HepG2 (cell line): ENCODE results near the gene NSL1. TPM values are rescaled to one million over a fixed set of nuclear protein-coding genes. Genes with fewer than 3 reads are reported as not detected.

Experiments
- ARID2 ChIP-seq: sonication (generic); formaldehyde crosslinking; IDR thresholded peaks from 2 replicates; pipeline ENCODE4 v1.8.1; 2022; ENCODE audit warnings: mild to moderate bottlenecking, missing genetic modification reagents, borderline replicate concordance
- ARNTL ChIP-seq: sonication (generic); formaldehyde crosslinking; IDR thresholded peaks from 2 replicates; pipeline ENCODE4 v1.4.0; 2020; ENCODE audit warnings: mild to moderate bottlenecking, missing genetic modification reagents
- BRCA1 ChIP-seq: sonication (generic); formaldehyde crosslinking; IDR thresholded peaks from 2 replicates; pipeline ENCODE4 v1.4.0; 2020; ENCODE audit warnings: missing genetic modification reagents
- FOSL1 ChIP-seq: sonication (generic); formaldehyde crosslinking; IDR thresholded peaks from 2 replicates; pipeline ENCODE4 v1.9.0; 2021; ENCODE audit warnings: missing genetic modification reagents, borderline replicate concordance
- SNAI1 ChIP-seq: sonication (generic); formaldehyde crosslinking; IDR thresholded peaks from 2 replicates; pipeline ENCODE4 v1.5.0; 2020; ENCODE audit warnings: mild to moderate bottlenecking, missing genetic modification reagents, borderline replicate concordance
- ZBTB20 ChIP-seq: sonication (generic); formaldehyde crosslinking; IDR thresholded peaks from 2 replicates; pipeline ENCODE4 v1.8.1; 2023; ENCODE audit warnings: missing genetic modification reagents, low read depth, mild to moderate bottlenecking, borderline replicate concordance
- ZBTB7B ChIP-seq: sonication (generic); formaldehyde crosslinking; IDR thresholded peaks from 2 replicates; pipeline ENCODE4 v1.4.0; 2020; ENCODE audit warnings: missing genetic modification reagents
- ZFP41 ChIP-seq: sonication (generic); formaldehyde crosslinking; IDR thresholded peaks from 2 replicates; pipeline ENCODE4 v1.4.0; 2020; ENCODE audit warnings: mild to moderate bottlenecking, missing genetic modification reagents, borderline replicate concordance
- ZNF556 ChIP-seq: sonication (generic); formaldehyde crosslinking; IDR thresholded peaks from 2 replicates; pipeline ENCODE4 v1.4.0; 2020; ENCODE audit warnings: mild to moderate bottlenecking, missing genetic modification reagents, borderline replicate concordance
- ZNF780A ChIP-seq: sonication (generic); formaldehyde crosslinking; IDR thresholded peaks from 2 replicates; pipeline ENCODE4 v1.8.0; 2022; ENCODE audit warnings: mild to moderate bottlenecking, missing genetic modification reagents, moderate library complexity
- polyA plus RNA-seq, 8 experiments: library from polyadenylated mRNA; depleted of rRNA in 3 of 8; stranded (reverse) in 7 of 8; unstranded in 1 of 8; fragments of >200 nt; fragmentation: Illumina TruSeq in 4 of 8; extraction: Trizol in 4 of 8; gene quantifications; 2 replicates each; pipeline versions ENCODE4 v1.2.1 to v1.2.3, GENCODE V29; 2011 to 2016; ENCODE audit warnings: low read depth in 4 of 8, missing spikeins in 1 of 8, mixed read lengths in 1 of 8; ENCODE audit not compliant: insufficient read depth in 1 of 8
- total RNA-seq, 5 experiments: library from RNA; depleted of rRNA; stranded (reverse); fragments of >200 nt; fragmentation: Illumina TruSeq; extraction: Trizol; gene quantifications; 2 replicates each; pipeline ENCODE4 v1.2.3, GENCODE V29; 2016; ENCODE audit warnings: low read depth in 1 of 5
- TF ChIP-seq, protein P1 (sequence below): sonication (generic); formaldehyde crosslinking; IDR thresholded peaks from 2 replicates; pipeline ENCODE4 v1.4.0; 2020; ENCODE audit warnings: missing genetic modification reagents, borderline replicate concordance
- TF ChIP-seq, protein P2 (sequence below): IDR thresholded peaks from 2 replicates; pipeline ENCODE4 v1.6.1; 2016; ENCODE audit warnings: missing compliant biosample characterization, missing genetic modification reagents, borderline replicate concordance
- TF ChIP-seq, protein P3 (sequence below), 2 experiments: sonication (generic) in 1 of 2; formaldehyde crosslinking in 1 of 2; IDR thresholded peaks; 2 replicates each; pipeline versions ENCODE4 v1.6.1 to v1.9.0; 2014 to 2022; ENCODE audit warnings: antibody characterized with exemption in 1 of 2, borderline replicate concordance in 1 of 2, inconsistent platforms in 1 of 2, low read depth in 1 of 2, missing genetic modification reagents in 1 of 2
- TF ChIP-seq, protein P4 (sequence below): sonication (generic); formaldehyde crosslinking; IDR thresholded peaks from 2 replicates; pipeline ENCODE4 v1.4.0; 2020; ENCODE audit warnings: missing genetic modification reagents

NSL1 gene
- total and polyA plus RNA-seq, 2 of the 13 experiments (the other 11 are each of a cell fraction or from before 2014, with no cell fraction given) = 34.5 to 77.4 TPM

DNA sequence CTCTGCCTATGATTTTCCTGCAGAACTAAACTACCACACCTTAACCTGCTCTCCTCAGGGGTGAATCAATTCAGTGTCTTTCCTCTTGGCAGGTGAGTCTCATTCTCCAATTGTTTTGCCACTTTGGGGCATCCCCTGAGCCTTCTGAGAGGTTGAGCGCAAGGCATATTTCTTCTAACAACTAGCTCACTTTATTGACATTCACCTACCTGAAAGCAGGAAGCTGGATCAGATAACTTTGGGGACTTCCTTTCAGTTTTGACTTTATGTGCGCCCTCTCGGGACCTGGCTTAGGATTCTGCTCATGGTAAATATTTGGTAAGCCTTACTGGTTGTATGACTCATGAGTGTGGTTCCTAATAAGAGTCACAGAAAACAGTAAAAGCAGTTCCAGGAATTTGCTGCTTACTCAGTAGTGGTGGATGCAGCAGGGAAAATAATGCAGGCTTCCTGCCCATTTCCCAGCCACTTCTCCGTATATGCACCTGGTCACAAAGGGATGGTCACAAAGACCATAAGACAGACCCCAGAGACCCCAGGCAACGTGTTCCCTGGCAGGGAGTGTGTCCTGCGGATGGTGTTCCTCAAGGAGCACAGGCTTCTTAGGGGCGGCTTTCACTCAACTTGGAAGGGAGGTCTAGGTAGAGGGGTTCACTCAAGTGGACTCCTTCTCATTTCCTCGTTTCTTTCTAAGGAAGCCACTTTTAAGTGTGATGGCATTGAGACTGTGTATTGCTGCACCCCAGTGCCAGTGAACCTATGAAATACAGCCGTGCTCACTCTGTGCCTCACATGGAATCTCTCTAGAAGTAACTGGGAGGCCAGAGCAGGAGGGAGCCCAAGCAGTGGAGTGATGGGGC, 70.0 kb downstream of the NSL1 start (continued):
- TF ChIP-seq, protein P1, sequence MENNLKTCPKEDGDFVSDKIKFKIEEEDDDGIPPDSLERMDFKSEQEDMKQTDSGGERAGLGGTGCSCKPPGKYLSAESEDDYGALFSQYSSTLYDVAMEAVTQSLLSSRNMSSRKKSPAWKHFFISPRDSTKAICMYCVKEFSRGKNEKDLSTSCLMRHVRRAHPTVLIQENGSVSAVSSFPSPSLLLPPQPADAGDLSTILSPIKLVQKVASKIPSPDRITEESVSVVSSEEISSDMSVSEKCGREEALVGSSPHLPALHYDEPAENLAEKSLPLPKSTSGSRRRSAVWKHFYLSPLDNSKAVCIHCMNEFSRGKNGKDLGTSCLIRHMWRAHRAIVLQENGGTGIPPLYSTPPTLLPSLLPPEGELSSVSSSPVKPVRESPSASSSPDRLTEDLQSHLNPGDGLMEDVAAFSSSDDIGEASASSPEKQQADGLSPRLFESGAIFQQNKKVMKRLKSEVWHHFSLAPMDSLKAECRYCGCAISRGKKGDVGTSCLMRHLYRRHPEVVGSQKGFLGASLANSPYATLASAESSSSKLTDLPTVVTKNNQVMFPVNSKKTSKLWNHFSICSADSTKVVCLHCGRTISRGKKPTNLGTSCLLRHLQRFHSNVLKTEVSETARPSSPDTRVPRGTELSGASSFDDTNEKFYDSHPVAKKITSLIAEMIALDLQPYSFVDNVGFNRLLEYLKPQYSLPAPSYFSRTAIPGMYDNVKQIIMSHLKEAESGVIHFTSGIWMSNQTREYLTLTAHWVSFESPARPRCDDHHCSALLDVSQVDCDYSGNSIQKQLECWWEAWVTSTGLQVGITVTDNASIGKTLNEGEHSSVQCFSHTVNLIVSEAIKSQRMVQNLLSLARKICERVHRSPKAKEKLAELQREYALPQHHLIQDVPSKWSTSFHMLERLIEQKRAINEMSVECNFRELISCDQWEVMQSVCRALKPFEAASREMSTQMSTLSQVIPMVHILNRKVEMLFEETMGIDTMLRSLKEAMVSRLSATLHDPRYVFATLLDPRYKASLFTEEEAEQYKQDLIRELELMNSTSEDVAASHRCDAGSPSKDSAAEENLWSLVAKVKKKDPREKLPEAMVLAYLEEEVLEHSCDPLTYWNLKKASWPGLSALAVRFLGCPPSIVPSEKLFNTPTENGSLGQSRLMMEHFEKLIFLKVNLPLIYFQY (CRISPR knock-in tag) = no peak
- TF ChIP-seq ZNF556 = peak; percentile 25; the same call in 1 of the 2 replicates
- TF ChIP-seq, protein P2, sequence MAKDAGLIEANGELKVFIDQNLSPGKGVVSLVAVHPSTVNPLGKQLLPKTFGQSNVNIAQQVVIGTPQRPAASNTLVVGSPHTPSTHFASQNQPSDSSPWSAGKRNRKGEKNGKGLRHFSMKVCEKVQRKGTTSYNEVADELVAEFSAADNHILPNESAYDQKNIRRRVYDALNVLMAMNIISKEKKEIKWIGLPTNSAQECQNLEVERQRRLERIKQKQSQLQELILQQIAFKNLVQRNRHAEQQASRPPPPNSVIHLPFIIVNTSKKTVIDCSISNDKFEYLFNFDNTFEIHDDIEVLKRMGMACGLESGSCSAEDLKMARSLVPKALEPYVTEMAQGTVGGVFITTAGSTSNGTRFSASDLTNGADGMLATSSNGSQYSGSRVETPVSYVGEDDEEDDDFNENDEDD (CRISPR knock-in tag) = peak; percentile 29; the same call in 1 of the 2 replicates
- no peak; the same call in 1 of the 2 replicates for TF ChIP-seq ZBTB20
- no peak for TF ChIP-seq ZFP41 (CRISPR knock-in tag)
- TF ChIP-seq ZBTB7B (CRISPR knock-in tag) = 0 out of 2 replicates have a peak, but pooled peaks have one; percentile 27
- TF ChIP-seq ZNF780A (CRISPR knock-in tag) = no peak
- TF ChIP-seq, protein P3, sequence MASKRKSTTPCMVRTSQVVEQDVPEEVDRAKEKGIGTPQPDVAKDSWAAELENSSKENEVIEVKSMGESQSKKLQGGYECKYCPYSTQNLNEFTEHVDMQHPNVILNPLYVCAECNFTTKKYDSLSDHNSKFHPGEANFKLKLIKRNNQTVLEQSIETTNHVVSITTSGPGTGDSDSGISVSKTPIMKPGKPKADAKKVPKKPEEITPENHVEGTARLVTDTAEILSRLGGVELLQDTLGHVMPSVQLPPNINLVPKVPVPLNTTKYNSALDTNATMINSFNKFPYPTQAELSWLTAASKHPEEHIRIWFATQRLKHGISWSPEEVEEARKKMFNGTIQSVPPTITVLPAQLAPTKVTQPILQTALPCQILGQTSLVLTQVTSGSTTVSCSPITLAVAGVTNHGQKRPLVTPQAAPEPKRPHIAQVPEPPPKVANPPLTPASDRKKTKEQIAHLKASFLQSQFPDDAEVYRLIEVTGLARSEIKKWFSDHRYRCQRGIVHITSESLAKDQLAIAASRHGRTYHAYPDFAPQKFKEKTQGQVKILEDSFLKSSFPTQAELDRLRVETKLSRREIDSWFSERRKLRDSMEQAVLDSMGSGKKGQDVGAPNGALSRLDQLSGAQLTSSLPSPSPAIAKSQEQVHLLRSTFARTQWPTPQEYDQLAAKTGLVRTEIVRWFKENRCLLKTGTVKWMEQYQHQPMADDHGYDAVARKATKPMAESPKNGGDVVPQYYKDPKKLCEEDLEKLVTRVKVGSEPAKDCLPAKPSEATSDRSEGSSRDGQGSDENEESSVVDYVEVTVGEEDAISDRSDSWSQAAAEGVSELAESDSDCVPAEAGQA (IDR thresholded peaks at IDR 0.05; ENCODE audit: low read depth) = no peak
- TF ChIP-seq, protein P3 (CRISPR knock-in tag; IDR thresholded peaks at IDR 0.05; ENCODE audit: borderline replicate concordance) = no peak
- peak; percentile 92 for TF ChIP-seq FOSL1 (CRISPR knock-in tag)
- TF ChIP-seq ARID2 (CRISPR knock-in tag) = no peak
- TF ChIP-seq, protein P4, sequence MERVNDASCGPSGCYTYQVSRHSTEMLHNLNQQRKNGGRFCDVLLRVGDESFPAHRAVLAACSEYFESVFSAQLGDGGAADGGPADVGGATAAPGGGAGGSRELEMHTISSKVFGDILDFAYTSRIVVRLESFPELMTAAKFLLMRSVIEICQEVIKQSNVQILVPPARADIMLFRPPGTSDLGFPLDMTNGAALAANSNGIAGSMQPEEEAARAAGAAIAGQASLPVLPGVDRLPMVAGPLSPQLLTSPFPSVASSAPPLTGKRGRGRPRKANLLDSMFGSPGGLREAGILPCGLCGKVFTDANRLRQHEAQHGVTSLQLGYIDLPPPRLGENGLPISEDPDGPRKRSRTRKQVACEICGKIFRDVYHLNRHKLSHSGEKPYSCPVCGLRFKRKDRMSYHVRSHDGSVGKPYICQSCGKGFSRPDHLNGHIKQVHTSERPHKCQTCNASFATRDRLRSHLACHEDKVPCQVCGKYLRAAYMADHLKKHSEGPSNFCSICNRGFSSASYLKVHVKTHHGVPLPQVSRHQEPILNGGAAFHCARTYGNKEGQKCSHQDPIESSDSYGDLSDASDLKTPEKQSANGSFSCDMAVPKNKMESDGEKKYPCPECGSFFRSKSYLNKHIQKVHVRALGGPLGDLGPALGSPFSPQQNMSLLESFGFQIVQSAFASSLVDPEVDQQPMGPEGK (CRISPR knock-in tag) = no peak
- 0 out of 2 replicates have a peak, but pooled peaks have one; percentile 31 for TF ChIP-seq ARNTL (CRISPR knock-in tag)
- no peak for TF ChIP-seq SNAI1 (CRISPR knock-in tag)
- no peak; the same call in 1 of the 2 replicates for TF ChIP-seq BRCA1 (CRISPR knock-in tag)
